CD4-positive, alpha-beta T cell treated with Interleukin-2 at 100 ng/mL for 4 hours (primary cell): ENCODE results near the gene SPDYE6.
A peak's percentile ranks its signal among the peaks of the same experiment; 100 is the strongest.
"Not testable (repeated sequence)": the region's sequence is repeated elsewhere in the genome, so short reads cannot be mapped to it uniquely, and the experiment has no call there.

Source experiments
- DNase-seq: peaks from one replicate; pipeline ENCODE4 v3.0.0-alpha.2; 2020; ENCODE audit warnings: low spot score

Gene SPDYE6

DNA sequence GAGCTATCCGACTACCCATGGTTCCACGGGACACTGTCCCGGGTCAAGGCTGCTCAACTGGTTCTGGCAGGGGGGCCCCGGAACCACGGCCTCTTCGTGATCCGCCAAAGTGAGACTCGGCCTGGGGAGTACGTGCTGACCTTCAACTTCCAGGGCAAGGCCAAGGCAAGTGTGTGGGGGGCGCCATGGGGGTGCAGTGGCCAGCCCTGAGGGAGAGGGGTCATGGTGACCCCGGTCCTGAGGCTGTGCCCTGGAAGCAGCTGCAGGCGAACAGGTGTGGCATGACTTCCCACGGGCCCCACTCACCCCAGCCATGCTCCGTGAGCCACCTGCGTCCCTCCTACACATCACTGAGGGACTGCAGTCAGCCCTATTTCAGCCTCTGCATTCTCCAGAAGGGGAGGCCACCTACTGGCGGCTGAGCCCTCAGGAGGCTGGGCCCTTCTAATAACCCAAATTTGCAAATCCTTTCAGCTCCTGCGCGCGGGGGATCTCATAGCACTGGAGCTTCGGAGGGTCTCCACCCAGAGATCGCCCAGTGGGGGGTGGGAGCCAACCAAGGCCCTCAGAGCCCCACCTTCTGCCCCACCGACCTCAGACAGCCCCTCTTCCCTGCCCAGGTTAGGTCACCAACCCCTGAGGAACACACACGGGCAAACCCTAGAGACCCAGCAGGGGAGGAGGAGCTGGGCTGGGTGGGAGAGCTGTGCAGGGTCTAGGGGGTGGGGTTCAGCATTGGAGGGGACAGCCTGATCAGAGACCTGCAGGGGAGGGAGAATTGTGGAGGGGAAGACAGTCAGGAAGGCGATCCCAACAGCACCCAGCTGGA lies 38.8 kb downstream of the SPDYE6 start:
- no peak for DNase-seq

DNA sequence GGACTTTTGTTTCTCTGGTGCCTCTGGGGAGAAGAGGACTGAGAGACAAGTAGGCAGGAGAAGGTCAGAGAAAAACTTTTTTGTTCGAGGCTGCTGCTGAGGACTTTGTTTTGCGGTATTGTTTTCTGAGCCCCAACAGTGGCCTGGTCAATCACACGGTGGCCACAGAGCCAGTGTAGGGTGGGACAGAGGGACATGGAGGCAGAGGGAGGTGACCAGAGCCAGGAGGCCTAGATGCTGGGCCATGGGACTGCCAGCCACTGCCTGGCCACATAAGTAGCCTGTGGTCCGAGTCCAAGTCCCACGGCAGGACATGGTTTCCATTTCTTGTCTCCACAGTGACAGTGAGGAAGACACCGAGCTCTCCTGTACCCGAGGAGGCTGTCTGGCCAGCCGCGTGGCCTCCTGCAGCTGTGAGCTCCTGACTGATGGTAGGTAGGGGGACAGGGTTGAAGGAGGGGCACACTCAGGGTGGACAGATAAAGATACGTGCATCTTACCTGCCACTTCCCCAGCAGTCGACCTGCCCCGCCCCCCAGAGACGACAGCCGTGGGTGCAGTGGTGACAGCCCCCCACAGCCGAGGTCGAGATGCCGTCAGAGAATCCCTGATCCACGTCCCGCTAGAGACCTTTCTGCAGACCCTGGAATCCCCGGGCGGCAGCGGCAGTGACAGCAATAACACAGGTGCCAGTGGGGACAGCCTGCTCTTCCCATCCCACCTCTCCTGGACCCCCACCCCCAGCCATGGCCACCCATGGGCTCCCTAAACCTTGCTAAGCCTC lies 42.1 kb downstream of the SPDYE6 start:
- DNase-seq = no peak

DNA sequence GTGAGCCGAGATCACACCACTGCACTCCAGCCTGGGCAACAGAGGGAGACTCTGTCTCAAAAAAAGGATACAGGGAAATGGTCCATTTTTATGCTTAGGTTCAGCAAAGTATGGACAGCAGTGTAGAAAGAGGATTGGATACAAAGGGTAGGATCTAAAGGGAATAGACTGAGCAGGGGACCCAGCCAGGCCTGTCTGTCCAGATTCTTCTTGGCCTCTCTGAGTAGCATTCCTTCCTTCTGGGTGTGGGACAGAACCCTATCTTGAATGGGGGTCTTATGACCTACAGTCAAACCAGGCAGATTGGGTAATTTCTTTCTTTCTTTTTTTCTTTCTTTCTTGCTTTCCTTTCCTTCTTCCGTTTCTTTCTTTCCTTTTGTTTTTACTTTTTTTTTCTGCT lies 43.9 kb downstream of the SPDYE6 start:
- no peak for DNase-seq

DNA sequence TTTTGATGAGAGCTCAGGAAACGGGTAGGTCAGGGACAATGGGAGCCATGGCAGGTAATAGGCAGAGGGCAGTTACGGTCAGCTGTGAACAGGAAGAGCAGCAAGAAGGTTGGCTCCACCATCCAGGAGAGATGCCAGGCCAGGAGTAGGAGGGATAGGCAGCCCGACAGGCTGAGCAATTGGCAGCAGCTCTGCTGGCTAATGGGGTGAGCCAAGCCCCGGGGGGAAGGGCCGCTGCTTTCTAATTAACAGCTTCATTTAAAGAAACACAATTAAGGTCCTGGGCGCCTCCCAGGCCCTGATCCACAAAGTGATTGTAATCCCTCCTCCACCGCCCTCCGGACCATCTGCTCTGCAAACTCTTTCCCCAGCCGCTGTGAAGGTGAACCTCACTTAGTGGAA lies 45.8 kb downstream of the SPDYE6 start:
- DNase-seq = no peak

DNA sequence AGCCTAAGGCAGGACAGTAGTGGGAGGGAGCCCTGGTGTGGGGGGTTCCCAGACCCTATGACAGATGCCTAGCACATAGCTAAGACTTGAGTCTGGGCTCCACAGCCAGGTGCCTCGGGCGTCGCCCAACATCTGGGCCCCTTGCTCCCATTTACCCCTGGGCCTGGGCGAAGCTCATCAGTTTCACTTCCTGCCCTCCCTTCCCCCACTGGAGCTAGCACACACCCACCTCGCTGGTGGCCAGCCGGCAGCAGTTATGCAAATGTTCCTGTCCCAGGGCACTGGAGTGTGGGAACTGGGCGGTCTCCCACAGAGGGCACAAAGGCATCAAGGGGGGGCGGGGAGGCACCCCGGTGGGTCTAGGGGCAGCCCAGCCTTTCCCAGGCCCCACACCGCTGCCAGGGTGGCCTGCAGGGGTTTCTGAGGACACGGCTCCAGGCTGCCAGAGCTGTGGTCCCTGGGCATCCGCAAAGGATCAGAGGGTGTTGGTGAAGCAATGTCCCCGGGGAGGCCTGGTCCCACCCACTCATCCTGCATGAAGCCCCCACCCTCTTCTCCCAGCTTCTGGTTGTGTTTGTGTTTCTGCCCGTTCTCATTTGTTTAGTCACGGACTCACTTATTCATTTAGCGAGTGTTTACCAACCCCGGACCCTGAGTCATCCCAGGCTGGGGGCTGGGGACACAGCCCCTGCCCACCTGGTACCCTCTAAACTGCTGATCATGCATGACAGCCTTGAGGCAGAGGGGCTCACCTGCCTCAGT lies 49.1 kb downstream of the SPDYE6 start:
- peak; percentile 23 for DNase-seq

DNA sequence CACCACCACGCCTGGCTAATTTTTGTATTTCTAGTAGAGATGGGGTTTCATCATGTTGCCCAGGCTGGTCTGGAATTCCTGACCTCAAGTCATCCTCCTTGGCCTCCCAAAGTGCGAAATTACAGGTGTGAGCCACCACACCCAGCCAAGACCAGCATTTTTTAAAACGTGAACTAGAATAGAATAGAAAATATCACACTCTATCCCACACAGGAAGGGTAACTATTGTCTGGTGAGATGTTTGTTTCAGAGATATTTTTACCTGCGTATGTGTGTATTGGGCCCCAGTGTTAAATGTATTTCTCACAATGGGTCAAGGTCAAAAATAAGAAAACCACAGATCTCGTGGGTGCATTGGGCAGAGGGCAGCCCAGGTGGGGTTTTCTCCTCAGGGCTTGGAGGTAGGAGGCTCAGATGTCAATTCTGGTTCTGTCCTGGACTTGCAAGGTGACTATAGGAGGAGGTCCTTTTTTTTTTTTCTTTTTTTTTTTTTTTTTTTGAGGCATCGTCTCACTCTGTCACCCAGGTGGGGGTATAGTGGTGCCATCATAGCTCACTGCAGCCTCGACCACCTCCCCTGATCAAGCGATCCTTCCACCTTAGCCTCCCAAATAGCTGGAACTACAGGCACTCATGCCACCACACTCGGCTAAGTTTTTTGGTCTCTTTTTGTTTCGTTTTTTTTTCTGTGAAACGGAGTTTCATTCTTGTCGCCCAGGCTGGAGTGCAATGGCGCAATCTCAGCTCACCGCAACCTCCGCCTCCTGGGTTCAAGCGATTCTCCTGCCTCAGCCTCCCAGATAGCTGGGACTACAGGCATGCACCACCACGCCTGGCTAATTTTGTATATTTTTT lies 50.6 kb downstream of the SPDYE6 start:
- DNase-seq = no peak

DNA sequence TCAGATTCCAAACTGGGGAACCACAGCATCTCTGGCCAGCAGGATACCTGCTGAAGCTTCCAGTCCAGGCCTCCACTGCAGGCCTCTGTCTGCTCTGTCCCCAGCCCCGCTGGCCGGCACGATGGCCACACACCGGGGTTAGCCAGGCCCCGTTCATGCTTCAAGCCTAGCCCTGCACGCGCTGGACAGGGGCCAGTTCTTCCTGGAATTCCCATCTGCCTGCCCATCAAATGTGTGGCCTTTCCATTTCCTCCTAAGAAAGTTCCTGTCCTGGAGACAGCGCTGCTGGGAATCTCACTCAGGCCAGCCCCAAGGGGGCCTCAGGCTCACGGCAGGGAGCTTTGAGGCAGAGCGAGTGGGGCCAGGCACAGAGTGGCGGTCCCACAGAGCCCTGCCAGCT lies 51.6 kb downstream of the SPDYE6 start:
- no peak for DNase-seq

DNA sequence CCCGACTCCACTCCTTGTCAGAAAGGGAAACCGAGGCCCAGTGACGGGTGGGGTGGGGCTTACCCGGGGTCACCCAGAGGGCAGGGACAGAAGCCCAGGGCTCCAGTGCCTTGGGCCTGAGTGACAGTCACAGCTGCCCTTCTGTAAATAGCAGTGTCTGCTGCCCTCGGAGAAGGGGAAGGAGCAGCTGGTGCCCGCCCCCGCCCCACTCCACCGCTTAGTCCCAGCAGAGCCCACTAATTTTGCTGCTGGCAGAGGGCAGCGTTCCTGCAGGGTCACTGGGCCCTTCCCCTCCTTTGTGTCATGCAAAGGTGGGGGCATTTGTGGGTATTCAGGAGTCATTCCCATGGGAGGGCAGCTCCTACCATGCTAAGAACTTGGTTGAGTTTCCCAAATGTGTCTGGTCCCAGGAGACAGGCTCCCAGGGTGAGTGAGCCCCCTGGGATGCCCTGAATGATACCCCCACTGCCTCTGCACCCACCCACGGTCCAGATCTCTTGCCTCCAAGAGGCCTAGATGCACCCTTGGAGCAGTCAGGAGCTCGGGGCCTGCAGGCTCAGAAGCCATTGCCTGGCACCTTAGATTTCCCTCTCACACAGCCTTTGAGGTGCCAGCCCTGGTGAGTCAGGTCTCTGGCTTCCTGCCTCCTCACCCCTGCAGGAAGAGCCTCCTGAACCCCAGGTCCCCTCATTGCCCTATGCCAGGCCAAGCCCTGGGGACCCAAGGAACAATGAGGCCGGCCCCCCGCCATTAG lies 52.4 kb downstream of the SPDYE6 start:
- DNase-seq = no peak

DNA sequence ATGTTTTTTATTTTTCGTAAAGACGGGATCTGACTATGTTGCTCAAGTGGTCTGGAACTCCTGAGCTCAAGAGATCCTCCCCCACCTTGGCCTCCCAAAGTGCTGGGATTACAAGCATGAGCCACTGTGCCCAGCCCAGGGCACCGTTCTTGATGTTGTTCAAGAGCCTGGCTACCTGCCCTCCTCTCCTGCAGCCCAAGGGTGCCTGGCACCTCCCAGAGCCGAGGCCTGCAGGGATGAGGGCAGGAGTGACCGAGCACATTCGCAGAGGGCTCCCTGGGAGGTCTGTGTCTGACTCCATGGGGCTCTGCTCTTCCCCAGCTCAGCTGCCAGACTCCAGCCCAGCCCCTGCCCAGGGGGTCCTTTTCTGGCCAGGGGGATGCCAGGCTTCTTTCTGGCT lies 54.2 kb downstream of the SPDYE6 start:
- DNase-seq = no peak

DNA sequence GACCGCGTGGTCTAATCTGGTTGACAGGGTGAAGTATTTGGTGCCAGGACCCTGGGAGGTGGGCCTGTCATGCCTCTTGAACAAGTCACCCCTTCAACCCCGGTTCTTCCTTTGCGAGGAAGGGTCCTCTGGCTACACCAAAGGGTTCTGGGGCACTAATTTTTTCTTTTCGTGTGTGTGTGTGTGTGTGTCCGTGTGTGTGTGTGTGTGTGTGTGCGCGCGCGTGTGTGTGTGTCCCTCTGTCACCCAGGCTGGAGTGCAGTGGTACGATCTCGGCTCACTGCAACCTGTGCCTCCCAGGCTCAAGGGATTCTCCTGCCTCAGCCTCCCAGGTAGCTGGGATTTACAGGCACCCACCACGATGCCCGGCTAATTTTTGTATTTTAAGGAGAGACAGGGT lies 54.9 kb downstream of the SPDYE6 start:
- not testable (repeated sequence) for DNase-seq

DNA sequence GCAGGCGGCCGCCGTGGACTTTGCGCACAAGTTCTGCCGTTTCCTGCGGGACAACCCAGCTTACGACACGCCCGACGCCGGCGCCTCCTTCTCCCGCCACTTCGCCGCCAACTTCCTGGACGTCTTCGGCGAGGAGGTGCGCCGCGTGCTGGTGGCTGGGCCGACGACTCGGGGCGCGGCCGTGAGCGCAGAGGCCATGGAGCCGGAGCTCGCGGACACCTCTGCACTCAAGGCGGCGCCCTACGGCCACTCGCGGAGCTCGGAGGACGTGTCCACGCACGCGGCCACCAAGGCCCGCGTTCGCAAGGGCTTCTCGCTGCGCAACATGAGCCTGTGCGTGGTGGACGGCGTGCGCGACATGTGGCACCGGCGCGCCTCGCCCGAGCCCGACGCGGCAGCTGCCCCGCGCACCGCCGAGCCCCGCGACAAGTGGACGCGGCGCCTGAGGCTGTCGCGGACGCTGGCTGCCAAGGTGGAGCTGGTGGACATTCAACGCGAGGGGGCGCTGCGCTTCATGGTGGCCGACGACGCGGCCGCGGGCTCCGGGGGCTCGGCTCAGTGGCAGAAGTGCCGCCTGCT lies 55.5 kb downstream of the SPDYE6 start:
- no peak for DNase-seq

DNA sequence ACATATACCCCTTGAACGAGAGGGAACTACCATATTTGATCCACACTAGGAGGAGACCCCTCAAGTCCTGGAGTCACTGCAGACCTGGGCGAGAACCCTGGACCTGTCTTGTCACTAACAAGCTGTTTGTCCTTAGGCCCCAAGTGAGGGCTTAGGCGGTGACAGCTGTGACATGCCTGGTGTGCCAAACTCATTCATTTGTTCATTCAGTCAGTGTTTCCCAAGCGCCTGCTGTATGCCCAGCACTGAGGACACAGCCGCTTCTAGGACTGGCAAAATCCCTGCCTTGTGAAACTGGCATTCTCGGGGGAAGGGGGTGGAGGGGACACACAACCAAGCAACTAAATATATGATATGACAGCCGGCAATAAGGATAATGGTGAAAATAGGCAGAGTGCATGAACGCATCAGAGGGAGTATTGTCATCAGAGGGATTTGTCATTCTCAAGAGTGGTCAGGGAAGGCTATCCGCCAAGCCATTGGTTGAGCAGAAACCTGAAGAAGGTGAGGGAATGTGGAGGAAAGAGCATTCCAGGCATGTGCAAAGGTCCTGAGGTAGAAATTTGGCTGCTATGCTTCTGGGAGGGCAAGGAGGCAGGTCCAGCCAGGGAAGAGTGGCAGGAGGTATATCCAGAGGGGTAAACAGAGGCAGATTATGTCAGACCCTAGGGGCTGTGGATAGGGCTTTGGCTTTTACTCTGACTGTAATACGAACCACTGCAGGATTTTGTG lies 58.6 kb downstream of the SPDYE6 start:
- DNase-seq = no peak

DNA sequence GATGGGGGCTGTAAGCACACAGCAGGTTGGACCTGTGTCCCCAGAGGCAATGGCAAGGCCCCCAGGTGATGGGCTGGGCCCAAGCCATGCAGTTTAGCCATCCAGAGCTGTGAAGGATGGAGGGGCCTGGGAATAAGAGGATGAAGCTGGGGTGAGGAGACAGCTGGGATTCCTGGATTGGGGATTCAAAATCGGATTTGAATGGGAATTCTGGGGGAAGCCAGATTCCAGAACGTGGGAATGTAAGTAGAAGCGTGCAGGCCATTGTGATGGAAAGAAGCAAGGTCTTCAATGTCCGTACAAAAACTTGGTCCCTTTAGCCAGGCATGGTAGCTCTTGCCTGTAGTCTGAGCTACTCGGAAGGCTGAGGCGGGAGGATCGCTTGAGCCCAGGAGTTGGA lies 59.7 kb downstream of the SPDYE6 start:
- no peak for DNase-seq

DNA sequence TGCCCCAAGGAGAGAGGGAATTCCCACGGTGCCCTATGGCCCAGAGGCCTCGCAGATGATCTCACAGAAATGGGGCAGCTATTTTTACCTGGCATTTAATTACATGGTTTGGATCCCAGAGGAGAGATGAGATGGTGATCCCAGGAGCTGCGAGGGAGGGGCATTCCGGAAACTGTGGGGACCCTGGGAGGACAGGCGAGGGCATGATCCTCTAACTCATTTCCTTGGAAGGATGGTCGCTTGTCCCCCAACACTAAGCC lies 60.1 kb downstream of the SPDYE6 start:
- DNase-seq = no peak
